ENCODE measurements around the gene ABCB1. TPM values are rescaled to one million over a fixed set of nuclear protein-coding genes. Genes with fewer than 3 reads are reported as not detected.

The ABCB1 gene
- total RNA-seq, 1 donor from 2014 or later = not detected

GRCh38 chr7:87567052-87567451 lies 33.6 kb downstream of the ABCB1 start:
- no peak for TF ChIP-seq CTCF (IDR thresholded peaks at IDR 0.05)
- no peak for DNase-seq (ENCODE audit: low spot score)
- H3K27me3 Mint-ChIP-seq (ENCODE audit: low read depth) = peaks cover 9% of the 10 kb centered on the region
- H3K27ac Mint-ChIP-seq (ENCODE audit: unreplicated experiment) = no peak overlapping the region
- H3K4me3 Mint-ChIP-seq (ENCODE audit: unreplicated experiment) = no peak overlapping the region
- H3K9me3 Mint-ChIP-seq (ENCODE audit: low read depth) = no peaks in the 10 kb centered on the region
- H3K36me3 Mint-ChIP-seq (ENCODE audit: low read depth) = no peaks in the 10 kb centered on the region
- H3K4me1 Mint-ChIP-seq (ENCODE audit: low read depth) = no peaks in the 10 kb centered on the region

GRCh38 chr7:87566311-87566900 lies 34.3 kb downstream of the ABCB1 start:
- DNase-seq (ENCODE audit: low spot score) = no peak
- H3K27me3 Mint-ChIP-seq (ENCODE audit: low read depth) = peaks cover 11% of the 10 kb centered on the region
- no peaks in the 10 kb centered on the region for H3K9me3 Mint-ChIP-seq (ENCODE audit: low read depth)
- H3K4me1 Mint-ChIP-seq (ENCODE audit: low read depth) = no peaks in the 10 kb centered on the region
- H3K4me3 Mint-ChIP-seq (ENCODE audit: unreplicated experiment) = no peak overlapping the region
- H3K27ac Mint-ChIP-seq (ENCODE audit: unreplicated experiment) = no peak overlapping the region
- no peak for TF ChIP-seq CTCF (IDR thresholded peaks at IDR 0.05)
- no peaks in the 10 kb centered on the region for H3K36me3 Mint-ChIP-seq (ENCODE audit: low read depth)

GRCh38 chr7:87565877-87566276 lies 34.8 kb downstream of the ABCB1 start:
- Mint-ChIP-seq H3K9me3 (ENCODE audit: low read depth) (no peaks in the 10 kb centered on the region), H3K27ac (ENCODE audit: unreplicated experiment) (no peak overlapping the region), H3K27me3 (ENCODE audit: low read depth) (peaks cover 11% of the 10 kb centered on the region), H3K4me3 (ENCODE audit: unreplicated experiment) (no peak overlapping the region), H3K4me1 (ENCODE audit: low read depth) (no peaks in the 10 kb centered on the region), H3K36me3 (ENCODE audit: low read depth) (no peaks in the 10 kb centered on the region)
- TF ChIP-seq CTCF (IDR thresholded peaks at IDR 0.05) = no peak
- no peak for DNase-seq (ENCODE audit: low spot score)

- Mint-ChIP-seq H3K9me3 (ENCODE audit: low read depth) (no peaks in the 10 kb centered on the region), H3K27me3 (ENCODE audit: low read depth) (peaks cover 16% of the 10 kb centered on the region), H3K36me3 (ENCODE audit: low read depth) (no peaks in the 10 kb centered on the region), H3K4me3 (ENCODE audit: unreplicated experiment) (no peak overlapping the region), H3K27ac (ENCODE audit: unreplicated experiment) (no peak overlapping the region), H3K4me1 (ENCODE audit: low read depth) (no peaks in the 10 kb centered on the region)
- DNase-seq (ENCODE audit: low spot score) = no peak
- peak; percentile 61 for TF ChIP-seq CTCF (IDR thresholded peaks at IDR 0.05)
Observed at GRCh38 chr7:87564296-87564963, 36.3 kb downstream of the ABCB1 start.

- Mint-ChIP-seq H3K9me3 (ENCODE audit: low read depth) (no peaks in the 10 kb centered on the region), H3K4me3 (ENCODE audit: unreplicated experiment) (no peak overlapping the region), H3K27me3 (ENCODE audit: low read depth) (peaks cover 23% of the 10 kb centered on the region), H3K36me3 (ENCODE audit: low read depth) (no peaks in the 10 kb centered on the region), H3K27ac (ENCODE audit: unreplicated experiment) (no peak overlapping the region), H3K4me1 (ENCODE audit: low read depth) (no peaks in the 10 kb centered on the region)
- DNase-seq (ENCODE audit: low spot score) = no peak
- TF ChIP-seq CTCF (IDR thresholded peaks at IDR 0.05) = no peak
Observed at GRCh38 chr7:87561702-87562101, 39.0 kb downstream of the ABCB1 start.
